Osteoblast (primary cell): ENCODE results near the gene EMD. TPM values are rescaled to one million over a fixed set of nuclear protein-coding genes. Genes with fewer than 3 reads are reported as not detected.
A peak's percentile ranks its signal among the peaks of the same experiment; 100 is the strongest.

Source experiments
- DNase-seq: peaks from one replicate; pipeline ENCODE4 v3.0.0; 2011; ENCODE audit warnings: low spot score, mixed read lengths; ENCODE audit not compliant: insufficient read length; ENCODE audit errors: missing footprints
- H2AFZ ChIP-seq: 2 replicates; pipeline ENCODE4 v1.6.0; 2011; ENCODE audit warnings: mild to moderate bottlenecking, low read length
- H3K27ac ChIP-seq: 2 replicates; pipeline ENCODE4 v1.5.1; 2011; ENCODE audit warnings: mild to moderate bottlenecking, low read depth, low read length, moderate library complexity
- H3K27me3 ChIP-seq: 2 replicates; pipeline ENCODE4 v1.6.0; 2012; ENCODE audit warnings: mild to moderate bottlenecking, control low read depth, inconsistent platforms, low read length, moderate library complexity; ENCODE audit not compliant: insufficient read depth
- H3K36me3 ChIP-seq: 2 replicates; pipeline ENCODE4 v1.5.1; 2011; ENCODE audit warnings: mild to moderate bottlenecking, low read length, control low read depth, moderate library complexity; ENCODE audit not compliant: insufficient read depth
- H3K4me1 ChIP-seq: 2 replicates; pipeline ENCODE4 v1.5.1; 2011; ENCODE audit warnings: mild to moderate bottlenecking, low read length, control low read depth, moderate library complexity; ENCODE audit not compliant: insufficient read depth
- H3K4me2 ChIP-seq: 2 replicates; pipeline ENCODE4 v1.6.0; 2011; ENCODE audit warnings: mild to moderate bottlenecking, low read length; ENCODE audit not compliant: insufficient read depth
- H3K4me3 ChIP-seq: fragments of 200-600 bp; sonication (generic); 3 replicates; pipeline ENCODE4 v1.5.1; 2012; ENCODE audit warnings: mild to moderate bottlenecking, low read length, inconsistent platforms; ENCODE audit not compliant: insufficient read depth
- H3K79me2 ChIP-seq: 2 replicates; pipeline ENCODE4 v1.6.0; 2012; ENCODE audit warnings: mild to moderate bottlenecking, low read length, control low read depth, inconsistent platforms; ENCODE audit not compliant: insufficient read depth
- H3K9me3 ChIP-seq: 2 replicates; pipeline ENCODE4 v1.5.1; 2011; ENCODE audit warnings: low read depth, low read length, control low read depth
- H4K20me1 ChIP-seq: 2 replicates; pipeline ENCODE4 v1.6.0; 2012; ENCODE audit warnings: mild to moderate bottlenecking, low read length, control low read depth; ENCODE audit not compliant: insufficient read depth
- total RNA-seq: library from RNA; depleted of rRNA; stranded (reverse); fragments of >200 nt; gene quantifications from 2 replicates; pipeline ENCODE4 v1.2.3, GENCODE V29; 2012
- TF ChIP-seq, protein P1 (sequence below): IDR thresholded peaks from 2 replicates; pipeline ENCODE4 v1.5.1; 2011; ENCODE audit warnings: mild to moderate bottlenecking, low read depth, low read length, moderate library complexity; ENCODE audit errors: extremely low read depth

The EMD gene
- total RNA-seq, 1 donor: 29.7 TPM

GRCh38 chrX:154408659-154409221 is 29.6 kb downstream of the EMD start:
- H3K27me3 ChIP-seq: no peaks in the 10 kb centered on the region
- H2AFZ ChIP-seq: peak overlapping the region; percentile 65
- peaks cover 6% of the 10 kb centered on the region for H4K20me1 ChIP-seq
- TF ChIP-seq, protein P1, sequence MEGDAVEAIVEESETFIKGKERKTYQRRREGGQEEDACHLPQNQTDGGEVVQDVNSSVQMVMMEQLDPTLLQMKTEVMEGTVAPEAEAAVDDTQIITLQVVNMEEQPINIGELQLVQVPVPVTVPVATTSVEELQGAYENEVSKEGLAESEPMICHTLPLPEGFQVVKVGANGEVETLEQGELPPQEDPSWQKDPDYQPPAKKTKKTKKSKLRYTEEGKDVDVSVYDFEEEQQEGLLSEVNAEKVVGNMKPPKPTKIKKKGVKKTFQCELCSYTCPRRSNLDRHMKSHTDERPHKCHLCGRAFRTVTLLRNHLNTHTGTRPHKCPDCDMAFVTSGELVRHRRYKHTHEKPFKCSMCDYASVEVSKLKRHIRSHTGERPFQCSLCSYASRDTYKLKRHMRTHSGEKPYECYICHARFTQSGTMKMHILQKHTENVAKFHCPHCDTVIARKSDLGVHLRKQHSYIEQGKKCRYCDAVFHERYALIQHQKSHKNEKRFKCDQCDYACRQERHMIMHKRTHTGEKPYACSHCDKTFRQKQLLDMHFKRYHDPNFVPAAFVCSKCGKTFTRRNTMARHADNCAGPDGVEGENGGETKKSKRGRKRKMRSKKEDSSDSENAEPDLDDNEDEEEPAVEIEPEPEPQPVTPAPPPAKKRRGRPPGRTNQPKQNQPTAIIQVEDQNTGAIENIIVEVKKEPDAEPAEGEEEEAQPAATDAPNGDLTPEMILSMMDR: no peak
- H3K36me3 ChIP-seq: no peaks in the 10 kb centered on the region
- peak overlapping the region; percentile 71 for H3K27ac ChIP-seq
- peak overlapping the region; percentile 87 for H3K4me2 ChIP-seq
- peak overlapping the region; percentile 76 for H3K4me3 ChIP-seq
- no peaks in the 10 kb centered on the region for H3K9me3 ChIP-seq
- H3K79me2 ChIP-seq: peaks cover 20% of the 10 kb centered on the region
- peaks cover 13% of the 10 kb centered on the region for H3K4me1 ChIP-seq
- no peak for DNase-seq

DNA sequence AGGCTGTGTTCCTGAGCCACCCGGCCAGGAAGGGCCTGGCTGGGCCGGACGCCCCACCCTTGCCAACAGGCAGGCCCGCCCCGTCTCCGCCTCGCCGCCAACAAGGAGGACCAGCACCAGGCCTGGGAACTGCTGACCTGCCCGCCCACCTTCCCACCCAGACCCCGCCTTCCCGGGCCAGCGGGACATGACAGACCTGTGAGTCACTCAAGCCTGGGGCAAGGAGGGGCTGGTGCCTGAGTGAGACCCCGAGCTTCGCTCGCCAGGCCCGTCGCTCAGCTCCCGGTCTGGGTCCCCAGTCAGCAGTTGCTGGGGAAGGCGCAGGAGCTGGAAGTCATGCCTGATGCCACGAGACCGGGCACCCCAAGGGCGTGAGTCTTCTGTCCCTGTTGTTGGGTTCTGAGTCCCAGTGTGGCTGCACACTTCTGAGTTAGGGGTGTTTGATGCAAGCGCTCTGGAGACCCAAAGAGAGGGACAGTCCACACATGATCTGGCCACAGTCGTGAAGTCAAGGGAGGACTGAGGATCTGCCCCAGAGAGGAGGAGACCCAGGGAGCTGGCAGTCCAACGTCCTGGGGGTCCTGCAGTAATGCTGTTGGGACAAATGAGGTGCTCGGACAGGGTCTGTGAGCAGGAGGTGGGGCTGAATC is 30.3 kb downstream of the EMD start, which contains the start of gene DNASE1L1:
Gene DNASE1L1, minus strand, starts transcription at position 33 of the 650 bp plus-strand sequence. CDS start 3,686 bp downstream, outside the sequence.
- H3K27me3 ChIP-seq: no peaks in the 10 kb centered on the region
- peaks cover 20% of the 10 kb centered on the region for H3K79me2 ChIP-seq
- peak; percentile 98 for DNase-seq
- H3K36me3 ChIP-seq: no peaks in the 10 kb centered on the region
- H3K4me3 ChIP-seq: peak within 1 kb of the TSS; percentile 76
- peak within 1 kb of the TSS; percentile 78 for H3K27ac ChIP-seq
- no peaks in the 10 kb centered on the region for H3K9me3 ChIP-seq
- TF ChIP-seq, protein P1: no peak
- H4K20me1 ChIP-seq: peaks cover 6% of the 10 kb centered on the region
- H3K4me1 ChIP-seq: peaks cover 13% of the 10 kb centered on the region
- peak within 1 kb of the TSS; percentile 65 for H2AFZ ChIP-seq
- peak within 1 kb of the TSS; percentile 87 for H3K4me2 ChIP-seq

GRCh38 chrX:154411981-154412340 is 32.9 kb downstream of the EMD start:
- peak overlapping the region; percentile 76 for H3K4me3 ChIP-seq
- H3K36me3 ChIP-seq: no peaks in the 10 kb centered on the region
- peaks cover 20% of the 10 kb centered on the region for H3K79me2 ChIP-seq
- DNase-seq: peak; percentile 90
- TF ChIP-seq, protein P1: no peak
- H3K9me3 ChIP-seq: no peaks in the 10 kb centered on the region
- peaks cover 6% of the 10 kb centered on the region for H4K20me1 ChIP-seq
- peaks cover 13% of the 10 kb centered on the region for H3K4me1 ChIP-seq
- no peaks in the 10 kb centered on the region for H3K27me3 ChIP-seq
- peak overlapping the region; percentile 80 for H3K4me2 ChIP-seq
- H2AFZ ChIP-seq: peak overlapping the region; percentile 65
- peak overlapping the region; percentile 37 for H3K27ac ChIP-seq

GRCh38 chrX:154412468-154412867 is 33.4 kb downstream of the EMD start:
- H3K36me3 ChIP-seq: no peaks in the 10 kb centered on the region
- peaks cover 20% of the 10 kb centered on the region for H3K79me2 ChIP-seq
- H3K4me3 ChIP-seq: peak overlapping the region; percentile 76
- peak overlapping the region; percentile 37 for H3K27ac ChIP-seq
- no peaks in the 10 kb centered on the region for H3K9me3 ChIP-seq
- no peaks in the 10 kb centered on the region for H3K27me3 ChIP-seq
- TF ChIP-seq, protein P1: no peak
- H3K4me1 ChIP-seq: peaks cover 13% of the 10 kb centered on the region
- H4K20me1 ChIP-seq: peaks cover 6% of the 10 kb centered on the region
- no peak for DNase-seq
- peak overlapping the region; percentile 80 for H3K4me2 ChIP-seq
- H2AFZ ChIP-seq: no peak overlapping the region
